Uterus (tissue), 4 donors: ENCODE measurements around the gene SPIB. TPM values are rescaled to one million over a fixed set of nuclear protein-coding genes. Genes with fewer than 3 reads are reported as not detected.
"Not testable (repeated sequence)": the region's sequence is repeated elsewhere in the genome, so short reads cannot be mapped to it uniquely, and the experiment has no call there.

ENCODE experiments used
- DNase-seq, 2 donors: peaks; one replicate each; pipeline ENCODE4 v3.0.0-alpha.2; 2019 to 2020
- H3K27ac ChIP-seq, 2 donors: fragments of 200-600 bp; sonication (generic); 1 replicate in 1 of 2; 2 replicates in 1 of 2; pipeline ENCODE4 v1.5.1; 2016 to 2018
- H3K27me3 ChIP-seq, 2 donors: fragments of 200-600 bp; sonication (generic); one replicate each; pipeline ENCODE4 v1.5.1; 2018 to 2019; ENCODE audit warnings: control low read depth in 1 of 2
- H3K36me3 ChIP-seq, 2 donors: fragments of 200-600 bp; sonication (generic); one replicate each; pipeline ENCODE4 v1.5.1; 2019; ENCODE audit warnings: control low read depth in 1 of 2
- H3K4me1 ChIP-seq, 2 donors: fragments of 200-600 bp; sonication (generic); one replicate each; pipeline ENCODE4 v1.5.1; 2018 to 2019; ENCODE audit warnings: control low read depth in 1 of 2
- H3K4me3 ChIP-seq, 2 donors: fragments of 200-600 bp; sonication (generic); 1 replicate in 1 of 2; 2 replicates in 1 of 2; pipeline ENCODE4 v1.5.1; 2018 to 2019; ENCODE audit warnings: mild to moderate bottlenecking in 1 of 2
- H3K9me3 ChIP-seq, 2 donors: fragments of 200-600 bp; sonication (generic); one replicate each; pipeline ENCODE4 v1.5.1; 2019; ENCODE audit warnings: control low read depth in 1 of 2
- POLR2A ChIP-seq, 2 donors: fragments of 450-650 bp; IDR thresholded peaks; one replicate each; pipeline ENCODE4 v1.6.1; 2016; ENCODE audit warnings: antibody characterized with exemption in 2 of 2, mild to moderate bottlenecking in 1 of 2, moderate library complexity in 1 of 2
- intact Hi-C: fragments of 100-400 bp; cut with DNase I; formaldehyde crosslinking; loops from one replicate; pipeline ENCODE4 v1.15.1; 2023; ENCODE audit warnings: low total_unique reads
- total RNA-seq, 4 donors: library from RNA; depleted of rRNA in 3 of 4; stranded (reverse); fragments of >200 nt in 3 of 4; gene quantifications; one replicate each; pipeline versions ENCODE4 v1.1.0 to v1.2.4, GENCODE V29; 2014 to 2023
- TF ChIP-seq, protein P1 (sequence below), 4 experiments: fragments of 200-600 bp in 2 of 4; fragments of 450-650 bp in 2 of 4; sonication (generic) in 2 of 4; IDR thresholded peaks; one replicate each; pipeline ENCODE4 v1.5.1; 2016 to 2019; ENCODE audit warnings: antibody characterized with exemption in 4 of 4, mild to moderate bottlenecking in 2 of 4, moderate library complexity in 1 of 4
- donor health status: DM: yes; HTN: yes; CAD: no.

SPIB gene
- total RNA-seq, 4 donors from 2014 or later: under 0.01 to 2.1 TPM; not detected in 2

DNA sequence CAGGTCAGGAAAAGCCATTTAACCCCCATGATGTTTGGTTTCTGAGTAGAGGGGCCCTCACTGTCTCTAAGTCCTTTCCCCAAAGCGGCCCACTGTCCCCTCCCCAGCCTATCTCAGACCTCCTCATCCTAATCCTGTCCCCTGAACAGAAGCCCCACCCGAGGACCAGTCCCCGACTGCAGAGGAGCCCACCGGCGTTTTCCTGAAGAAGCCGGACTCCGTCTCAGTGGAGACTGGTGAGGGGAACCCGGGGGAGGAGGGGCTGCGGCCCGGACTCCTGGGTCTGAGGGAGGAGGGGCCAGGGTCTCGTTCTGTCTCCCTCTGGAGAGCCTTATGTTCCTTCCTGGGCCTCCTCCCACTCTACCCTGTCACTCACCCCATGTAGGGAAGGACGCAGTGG is 16.9 kb downstream of the SPIB start:
- no peak overlapping the region for H3K27ac ChIP-seq
- no peak for DNase-seq
- H3K27me3 ChIP-seq: peaks cover 0 to 7% of the 10 kb centered on the region in 2 donors
- H3K36me3 ChIP-seq: no peaks in the 10 kb centered on the region
- intact Hi-C loops: no loop called here
- no peaks in the 10 kb centered on the region for H3K9me3 ChIP-seq
- TF ChIP-seq POLR2A (IDR thresholded peaks at IDR 0.05): no peak
- TF ChIP-seq, protein P1, sequence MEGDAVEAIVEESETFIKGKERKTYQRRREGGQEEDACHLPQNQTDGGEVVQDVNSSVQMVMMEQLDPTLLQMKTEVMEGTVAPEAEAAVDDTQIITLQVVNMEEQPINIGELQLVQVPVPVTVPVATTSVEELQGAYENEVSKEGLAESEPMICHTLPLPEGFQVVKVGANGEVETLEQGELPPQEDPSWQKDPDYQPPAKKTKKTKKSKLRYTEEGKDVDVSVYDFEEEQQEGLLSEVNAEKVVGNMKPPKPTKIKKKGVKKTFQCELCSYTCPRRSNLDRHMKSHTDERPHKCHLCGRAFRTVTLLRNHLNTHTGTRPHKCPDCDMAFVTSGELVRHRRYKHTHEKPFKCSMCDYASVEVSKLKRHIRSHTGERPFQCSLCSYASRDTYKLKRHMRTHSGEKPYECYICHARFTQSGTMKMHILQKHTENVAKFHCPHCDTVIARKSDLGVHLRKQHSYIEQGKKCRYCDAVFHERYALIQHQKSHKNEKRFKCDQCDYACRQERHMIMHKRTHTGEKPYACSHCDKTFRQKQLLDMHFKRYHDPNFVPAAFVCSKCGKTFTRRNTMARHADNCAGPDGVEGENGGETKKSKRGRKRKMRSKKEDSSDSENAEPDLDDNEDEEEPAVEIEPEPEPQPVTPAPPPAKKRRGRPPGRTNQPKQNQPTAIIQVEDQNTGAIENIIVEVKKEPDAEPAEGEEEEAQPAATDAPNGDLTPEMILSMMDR (IDR thresholded peaks at IDR 0.05): no peak
- no peak overlapping the region for H3K4me3 ChIP-seq
- no peaks in the 10 kb centered on the region for H3K4me1 ChIP-seq

DNA sequence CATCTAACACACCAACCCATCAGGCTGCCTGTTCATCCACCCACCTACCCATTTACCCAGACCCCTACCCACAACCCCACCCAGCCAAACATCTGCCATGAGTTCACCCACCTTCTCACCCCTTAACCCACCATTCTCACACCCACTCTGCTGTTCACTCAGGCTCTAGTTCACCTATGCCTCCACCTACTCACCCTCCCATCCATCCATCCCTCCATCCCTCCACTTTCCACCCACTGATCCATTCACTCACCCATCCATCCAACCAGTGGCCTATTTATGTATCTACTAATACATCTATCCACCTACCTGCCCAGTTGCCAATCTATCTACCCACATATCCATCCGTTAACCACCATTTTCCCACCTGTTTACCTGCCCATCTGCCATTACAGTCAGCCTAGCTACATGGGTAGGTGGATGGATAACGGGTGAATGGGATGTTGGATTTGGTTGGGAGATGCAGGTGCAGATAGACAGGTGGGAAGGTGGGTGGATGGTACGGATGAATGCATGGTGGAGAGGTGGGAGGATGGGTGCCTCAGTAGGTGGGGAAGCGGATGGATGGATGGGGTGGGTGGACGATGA is 19.2 kb downstream of the SPIB start:
- Histone ChIP-seq H3K36me3 (no peaks in the 10 kb centered on the region), H3K27ac (no peak overlapping the region), H3K27me3 (no peaks in the 10 kb centered on the region), H3K4me3 (no peak overlapping the region), H3K9me3 (no peaks in the 10 kb centered on the region), H3K4me1 (no peaks in the 10 kb centered on the region)
- TF ChIP-seq POLR2A (IDR thresholded peaks at IDR 0.05): no peak
- TF ChIP-seq, protein P1 (IDR thresholded peaks at IDR 0.05): no peak
- DNase-seq: no peak
- intact Hi-C loops: no loop called here

DNA sequence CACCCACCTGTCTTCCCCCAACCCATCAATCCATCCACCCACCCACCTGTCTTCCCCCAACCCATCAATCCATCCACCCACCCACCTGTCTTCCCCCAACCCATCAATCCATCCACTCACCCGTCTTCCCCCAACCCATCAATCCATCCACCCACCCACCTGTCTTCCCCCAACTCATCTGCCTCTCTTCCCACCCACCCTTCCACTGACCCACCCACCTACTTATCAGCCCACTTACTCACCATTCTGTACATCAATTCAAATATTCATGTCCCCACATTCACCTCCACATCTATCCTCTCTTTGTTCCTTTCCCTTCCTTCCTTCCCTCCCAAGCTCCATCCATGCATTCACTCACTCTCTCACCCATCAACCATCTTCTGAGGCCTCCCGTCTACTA is 20.4 kb downstream of the SPIB start:
- H3K27me3 ChIP-seq, H3K27ac ChIP-seq, H3K9me3 ChIP-seq, intact Hi-C loops, H3K4me3 ChIP-seq, H3K36me3 ChIP-seq, H3K4me1 ChIP-seq, DNase-seq: not testable (repeated sequence)

GRCh38 chr19:50444059-50444458 is 25.3 kb downstream of the SPIB start:
- Histone ChIP-seq H3K27ac (no peak overlapping the region), H3K36me3 (no peaks in the 10 kb centered on the region), H3K4me3 (no peak overlapping the region), H3K27me3 (no peaks in the 10 kb centered on the region), H3K4me1 (no peaks in the 10 kb centered on the region), H3K9me3 (no peaks in the 10 kb centered on the region)
- TF ChIP-seq, protein P1 (IDR thresholded peaks at IDR 0.05): no peak
- no peak for TF ChIP-seq POLR2A (IDR thresholded peaks at IDR 0.05)
- intact Hi-C loops: no loop called here
- DNase-seq: no peak

DNA sequence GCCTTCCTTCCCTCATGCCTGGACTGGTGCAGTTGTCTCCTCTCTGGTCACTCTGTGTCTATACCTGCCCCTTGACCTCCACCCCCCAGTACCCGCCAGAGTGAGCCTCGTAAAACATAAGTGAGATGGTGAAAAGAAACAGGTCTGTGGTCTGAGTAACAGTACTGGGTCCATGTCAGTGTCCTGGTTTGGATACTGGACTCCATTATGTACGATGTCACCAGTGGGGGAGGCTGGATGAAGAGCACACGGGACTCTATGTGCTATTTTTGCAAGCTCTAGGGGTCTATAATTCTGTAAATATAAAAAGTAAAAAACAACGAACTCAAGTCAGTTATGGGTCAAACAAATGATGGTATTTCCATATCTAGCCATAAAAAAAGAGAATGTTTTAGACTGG is 28.3 kb downstream of the SPIB start:
- H3K4me1 ChIP-seq: no peaks in the 10 kb centered on the region
- H3K4me3 ChIP-seq: no peak overlapping the region
- DNase-seq: no peak
- no peaks in the 10 kb centered on the region for H3K36me3 ChIP-seq
- TF ChIP-seq, protein P1 (IDR thresholded peaks at IDR 0.05): no peak
- TF ChIP-seq POLR2A (IDR thresholded peaks at IDR 0.05): no peak
- H3K27ac ChIP-seq: no peak overlapping the region
- intact Hi-C loops: no loop called here
- H3K9me3 ChIP-seq: no peaks in the 10 kb centered on the region
- no peaks in the 10 kb centered on the region for H3K27me3 ChIP-seq

- DNase-seq: no peak
- Histone ChIP-seq H3K27me3 (no peaks in the 10 kb centered on the region), H3K36me3 (no peaks in the 10 kb centered on the region), H3K9me3 (no peaks in the 10 kb centered on the region), H3K27ac (no peak overlapping the region), H3K4me1 (no peaks in the 10 kb centered on the region), H3K4me3 (no peak overlapping the region)
- TF ChIP-seq, protein P1 (IDR thresholded peaks at IDR 0.05): no peak
- no peak for TF ChIP-seq POLR2A (IDR thresholded peaks at IDR 0.05)
- intact Hi-C loops: no loop called here
Observed at GRCh38 chr19:50447750-50448149, 29.0 kb downstream of the SPIB start.
